Measurements from ENCODE around the gene TRIM34. TPM values are rescaled to one million over a fixed set of nuclear protein-coding genes. Genes with fewer than 3 reads are reported as not detected.
"Not testable (repeated sequence)": the region's sequence is repeated elsewhere in the genome, so short reads cannot be mapped to it uniquely, and the experiment has no call there.

TRIM34 gene
- total RNA-seq, 1 donor from 2014 or later = 1.1 TPM

DNA sequence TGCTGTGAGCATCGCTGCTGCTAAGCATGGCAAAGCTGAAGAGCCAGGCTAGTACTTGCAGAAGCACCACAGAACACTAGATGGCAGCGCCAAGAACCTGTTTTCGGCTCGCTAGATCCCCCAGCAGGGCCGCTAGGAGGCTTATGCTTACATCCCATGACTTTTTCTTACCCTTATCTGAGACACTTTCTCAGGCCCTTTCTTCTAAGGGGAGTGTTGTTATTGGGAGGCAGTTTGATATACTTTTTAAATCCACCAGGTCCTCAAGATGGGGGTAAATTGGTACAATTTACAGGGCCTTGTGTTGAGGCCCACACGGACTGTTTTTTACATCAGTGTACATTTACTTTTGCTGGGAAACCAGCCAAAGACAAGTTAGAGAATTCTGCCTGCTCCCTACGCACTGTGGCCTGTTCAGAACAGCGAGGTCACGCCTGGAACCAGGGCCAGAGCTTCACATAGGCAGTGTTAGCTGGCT, 24.4 kb upstream of the TRIM34 start:
- peaks cover 35% of the 10 kb centered on the region for H3K4me1 Mint-ChIP-seq
- DNase-seq (ENCODE audit: low read depth, low spot score) = peak; percentile 47
- no peak overlapping the region for H3K27ac Mint-ChIP-seq (ENCODE audit: unreplicated experiment)
- H3K9me3 Mint-ChIP-seq = no peaks in the 10 kb centered on the region
- H3K36me3 Mint-ChIP-seq (ENCODE audit: low read depth) = no peaks in the 10 kb centered on the region
- TF ChIP-seq, protein P1, sequence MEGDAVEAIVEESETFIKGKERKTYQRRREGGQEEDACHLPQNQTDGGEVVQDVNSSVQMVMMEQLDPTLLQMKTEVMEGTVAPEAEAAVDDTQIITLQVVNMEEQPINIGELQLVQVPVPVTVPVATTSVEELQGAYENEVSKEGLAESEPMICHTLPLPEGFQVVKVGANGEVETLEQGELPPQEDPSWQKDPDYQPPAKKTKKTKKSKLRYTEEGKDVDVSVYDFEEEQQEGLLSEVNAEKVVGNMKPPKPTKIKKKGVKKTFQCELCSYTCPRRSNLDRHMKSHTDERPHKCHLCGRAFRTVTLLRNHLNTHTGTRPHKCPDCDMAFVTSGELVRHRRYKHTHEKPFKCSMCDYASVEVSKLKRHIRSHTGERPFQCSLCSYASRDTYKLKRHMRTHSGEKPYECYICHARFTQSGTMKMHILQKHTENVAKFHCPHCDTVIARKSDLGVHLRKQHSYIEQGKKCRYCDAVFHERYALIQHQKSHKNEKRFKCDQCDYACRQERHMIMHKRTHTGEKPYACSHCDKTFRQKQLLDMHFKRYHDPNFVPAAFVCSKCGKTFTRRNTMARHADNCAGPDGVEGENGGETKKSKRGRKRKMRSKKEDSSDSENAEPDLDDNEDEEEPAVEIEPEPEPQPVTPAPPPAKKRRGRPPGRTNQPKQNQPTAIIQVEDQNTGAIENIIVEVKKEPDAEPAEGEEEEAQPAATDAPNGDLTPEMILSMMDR (conservative IDR thresholded peaks at IDR 0.05) = peak; percentile 76
- H3K4me3 Mint-ChIP-seq = peak overlapping the region; percentile 74
- no peaks in the 10 kb centered on the region for H3K27me3 Mint-ChIP-seq (ENCODE audit: low read depth)

DNA sequence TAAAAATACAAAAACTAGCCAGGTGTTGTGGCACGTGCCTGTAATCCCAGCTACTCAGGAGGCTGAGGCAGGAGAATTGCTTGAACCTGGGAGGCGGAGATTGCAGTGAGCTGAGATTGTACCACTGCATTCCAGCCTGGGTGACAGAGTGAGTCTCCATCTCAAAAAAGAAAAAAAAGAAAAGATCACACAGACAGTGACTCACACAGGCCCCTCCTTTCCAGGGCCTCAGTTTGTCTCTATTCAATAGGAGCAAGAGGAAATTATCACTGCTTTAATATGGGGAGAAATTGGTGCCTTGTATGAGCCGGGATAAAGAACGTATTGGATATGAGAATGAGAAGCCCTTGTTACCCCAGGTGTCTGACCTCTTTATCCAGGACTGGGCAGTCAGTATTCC, 22.0 kb upstream of the TRIM34 start:
- peaks cover 21% of the 10 kb centered on the region for H3K4me1 Mint-ChIP-seq
- DNase-seq (ENCODE audit: low read depth, low spot score); H3K27ac Mint-ChIP-seq (ENCODE audit: unreplicated experiment); H3K4me3 Mint-ChIP-seq; H3K9me3 Mint-ChIP-seq; H3K27me3 Mint-ChIP-seq (ENCODE audit: low read depth); H3K36me3 Mint-ChIP-seq (ENCODE audit: low read depth): not testable (repeated sequence)

- peak overlapping the region; percentile 78 for H3K27ac Mint-ChIP-seq (ENCODE audit: unreplicated experiment)
- H3K9me3 Mint-ChIP-seq = no peaks in the 10 kb centered on the region
- H3K27me3 Mint-ChIP-seq (ENCODE audit: low read depth) = no peaks in the 10 kb centered on the region
- DNase-seq (ENCODE audit: low read depth, low spot score) = no peak
- peaks cover 17% of the 10 kb centered on the region for H3K4me1 Mint-ChIP-seq
- TF ChIP-seq, protein P1 (conservative IDR thresholded peaks at IDR 0.05) = no peak
- no peak overlapping the region for H3K4me3 Mint-ChIP-seq
- H3K36me3 Mint-ChIP-seq (ENCODE audit: low read depth) = peaks cover 8% of the 10 kb centered on the region
These were observed 21.5 kb upstream of the TRIM34 start for GRCh38 chr11:5603326-5603725.

- TF ChIP-seq, protein P1 (conservative IDR thresholded peaks at IDR 0.05) = no peak
- H3K27me3 Mint-ChIP-seq (ENCODE audit: low read depth) = no peaks in the 10 kb centered on the region
- H3K4me3 Mint-ChIP-seq = no peak overlapping the region
- DNase-seq (ENCODE audit: low read depth, low spot score) = no peak
- peaks cover 7% of the 10 kb centered on the region for H3K4me1 Mint-ChIP-seq
- H3K9me3 Mint-ChIP-seq = no peaks in the 10 kb centered on the region
- H3K36me3 Mint-ChIP-seq (ENCODE audit: low read depth) = peaks cover 10% of the 10 kb centered on the region
- no peak overlapping the region for H3K27ac Mint-ChIP-seq (ENCODE audit: unreplicated experiment)
These were observed 19.9 kb upstream of the TRIM34 start for GRCh38 chr11:5604896-5605295.

DNA sequence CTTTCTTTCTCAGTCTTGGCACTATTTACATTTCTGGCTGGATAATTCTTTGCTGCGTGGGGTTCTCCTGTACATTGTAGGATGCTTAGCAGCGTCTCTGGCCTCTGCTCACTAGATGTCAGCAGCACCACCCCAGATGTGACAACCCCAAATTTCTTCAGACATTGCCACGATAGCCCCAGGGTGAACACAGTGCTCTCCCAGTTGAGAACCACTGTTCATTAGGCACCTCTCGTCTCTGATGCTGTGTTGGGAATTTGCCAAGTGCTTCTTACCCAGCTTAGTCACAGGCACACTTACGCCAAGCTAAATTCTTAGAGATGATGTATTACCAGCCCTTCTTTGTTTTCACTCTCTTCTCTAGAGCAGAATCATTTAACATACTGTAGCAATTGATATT, 19.0 kb upstream of the TRIM34 start:
- no peaks in the 10 kb centered on the region for H3K27me3 Mint-ChIP-seq (ENCODE audit: low read depth)
- no peaks in the 10 kb centered on the region for H3K4me1 Mint-ChIP-seq
- TF ChIP-seq, protein P1 (conservative IDR thresholded peaks at IDR 0.05) = no peak
- DNase-seq (ENCODE audit: low read depth, low spot score) = no peak
- H3K4me3 Mint-ChIP-seq = no peak overlapping the region
- H3K36me3 Mint-ChIP-seq (ENCODE audit: low read depth) = peaks cover 16% of the 10 kb centered on the region
- H3K27ac Mint-ChIP-seq (ENCODE audit: unreplicated experiment) = no peak overlapping the region
- H3K9me3 Mint-ChIP-seq = no peaks in the 10 kb centered on the region

GRCh38 chr11:5608808-5609207, 16.0 kb upstream of the TRIM34 start:
- TF ChIP-seq, protein P1 (conservative IDR thresholded peaks at IDR 0.05) = no peak
- no peak overlapping the region for H3K4me3 Mint-ChIP-seq
- no peaks in the 10 kb centered on the region for H3K27me3 Mint-ChIP-seq (ENCODE audit: low read depth)
- no peak overlapping the region for H3K27ac Mint-ChIP-seq (ENCODE audit: unreplicated experiment)
- peaks cover 21% of the 10 kb centered on the region for H3K36me3 Mint-ChIP-seq (ENCODE audit: low read depth)
- no peaks in the 10 kb centered on the region for H3K9me3 Mint-ChIP-seq
- DNase-seq (ENCODE audit: low read depth, low spot score) = no peak
- H3K4me1 Mint-ChIP-seq = no peaks in the 10 kb centered on the region

All from neural crest cell (in vitro differentiated cells).